Cardiac fibroblast (primary cell): Measurements from ENCODE around the gene EHMT1.
"Not testable (repeated sequence)": the region's sequence is repeated elsewhere in the genome, so short reads cannot be mapped to it uniquely, and the experiment has no call there.

ENCODE experiments used
- DNase-seq, 2 donors: peaks; one replicate each; pipeline versions ENCODE4 v3.0.0 to v3.0.0-alpha.2; 2010; ENCODE audit warnings: low read depth in 2 of 2
- H3K4me3 ChIP-seq, 2 donors: replicated peaks in 1 of 2; 1 replicate in 1 of 2; 2 replicates in 1 of 2; pipeline ENCODE4 v1.5.1; 2011; ENCODE audit warnings: low read depth in 2 of 2, low read length in 2 of 2, mild to moderate bottlenecking in 2 of 2, moderate library complexity in 1 of 2
- CTCF ChIP-seq: IDR thresholded peaks from one replicate; pipeline ENCODE4 v1.5.1; 2011; ENCODE audit warnings: low read depth, mild to moderate bottlenecking, low read length, inconsistent platforms

EHMT1 gene

GRCh38 chr9:137728444-137729311 lies 109.9 kb downstream of the EHMT1 start:
- H3K4me3 ChIP-seq: no peak overlapping the region
- no peak for DNase-seq
- no peak for TF ChIP-seq CTCF

- no peak for TF ChIP-seq CTCF
- no peak for DNase-seq
- H3K4me3 ChIP-seq: no peak overlapping the region
Observed at GRCh38 chr9:137731216-137731946, 112.6 kb downstream of the EHMT1 start.

- no peak for DNase-seq
- H3K4me3 ChIP-seq: no peak overlapping the region
- TF ChIP-seq CTCF: no peak
Observed at GRCh38 chr9:137731947-137732813, 113.4 kb downstream of the EHMT1 start.

GRCh38 chr9:137733429-137733828 lies 114.6 kb downstream of the EHMT1 start:
- TF ChIP-seq CTCF: no peak
- no peak for DNase-seq
- no peak overlapping the region for H3K4me3 ChIP-seq

- H3K4me3 ChIP-seq: no peak overlapping the region
- no peak for DNase-seq
- no peak for TF ChIP-seq CTCF
Observed at GRCh38 chr9:137734181-137734580, 115.4 kb downstream of the EHMT1 start.

GRCh38 chr9:137738182-137738696 lies 119.4 kb downstream of the EHMT1 start:
- not testable (repeated sequence) for H3K4me3 ChIP-seq, DNase-seq
